ENCODE data around the gene BCL10.

BCL10 gene

DNA sequence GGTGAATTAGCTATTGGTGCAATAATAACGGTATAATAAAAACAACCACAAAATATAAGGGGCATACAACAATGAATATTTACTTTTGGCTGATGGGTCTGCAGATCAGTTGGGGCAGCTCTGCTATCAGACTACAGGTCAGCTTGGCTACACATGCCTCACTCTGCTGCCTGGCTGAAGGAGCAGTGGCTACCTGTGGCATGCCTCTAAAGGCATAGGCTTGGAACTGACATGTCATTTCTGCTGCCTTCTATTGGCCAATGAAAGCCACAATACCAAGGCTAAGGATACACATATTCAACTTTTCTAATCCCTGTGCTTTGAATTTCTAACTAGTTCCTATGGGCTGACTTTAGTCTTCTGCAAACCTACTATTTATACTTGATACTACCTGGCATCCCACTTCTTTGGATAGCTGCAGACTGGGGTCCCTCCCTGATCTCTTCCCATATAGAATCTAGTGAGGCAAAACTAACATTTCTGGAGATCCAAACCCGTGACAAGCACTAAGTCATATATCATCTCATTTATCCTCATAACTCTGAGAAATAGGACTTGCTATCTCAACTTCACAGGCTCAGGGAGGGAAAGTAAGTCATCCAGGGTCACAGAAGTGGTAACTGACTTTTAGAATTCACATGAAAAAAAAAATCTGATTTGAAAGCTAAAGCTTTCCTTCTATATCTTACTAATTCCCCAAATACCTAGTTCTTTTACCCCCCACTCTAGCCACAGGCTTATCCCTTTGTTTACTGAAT is 56.4 kb downstream of the BCL10 start:
- DNase-seq: no peak

DNA sequence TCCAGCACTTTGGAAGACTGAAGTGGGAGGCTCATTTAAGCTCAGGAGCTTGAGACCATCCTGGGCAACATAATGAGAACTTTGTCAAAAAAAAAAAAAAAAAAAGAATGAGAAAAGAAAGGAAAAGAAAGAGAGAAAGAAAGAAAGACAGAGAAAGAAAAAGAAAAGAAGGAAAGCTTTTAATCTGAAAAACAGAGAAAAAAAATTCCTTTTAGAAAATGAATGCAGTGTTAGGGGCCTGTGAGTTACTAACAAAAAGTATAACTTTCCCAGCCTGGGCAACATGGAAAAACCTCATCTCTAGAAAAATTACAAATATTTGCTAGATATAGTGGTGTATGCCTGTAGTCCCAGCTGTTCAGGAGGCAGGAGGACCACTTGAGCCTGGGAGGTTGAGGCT is 59.7 kb downstream of the BCL10 start:
- no peak for DNase-seq

Data from hematopoietic multipotent progenitor cell treated with erythropoietin and hydrocortisone succinate and interleukin-3 and kit ligand, for 4 days (in vitro differentiated cells).